ENCODE results near the gene PRKG1. TPM values are rescaled to one million over a fixed set of nuclear protein-coding genes. Genes with fewer than 3 reads are reported as not detected.

PRKG1 gene
- total and polyA plus RNA-seq, 2 experiments from 2014 or later = 10.7 to 21.8 TPM

- Histone ChIP-seq H3K4me1 (ENCODE audit: insufficient read depth) (no peaks in the 10 kb centered on the region), H3K9ac (no peak overlapping the region), H3K9me3 (ENCODE audit: low read depth) (no peaks in the 10 kb centered on the region), H4K20me1 (ENCODE audit: insufficient read depth) (no peaks in the 10 kb centered on the region), H3K79me2 (ENCODE audit: insufficient read depth) (no peaks in the 10 kb centered on the region), H3F3A (ENCODE audit: insufficient read depth) (0 out of 2 replicates have a peak, but pooled peaks cover 7% of the 10 kb centered on the region), H3K27ac (no peak overlapping the region), H3K27me3 (replicated peaks; ENCODE audit: insufficient read depth) (no peaks in the 10 kb centered on the region), H3K36me3 (ENCODE audit: low read depth) (no peaks in the 10 kb centered on the region), H2AFZ (no peak overlapping the region), H3K9me2 (ENCODE audit: insufficient read depth) (no peaks in the 10 kb centered on the region), H3K4me2 (ENCODE audit: unreplicated experiment) (no peak overlapping the region), H3K4me3 (no peak overlapping the region)
- no peak for DNase-seq
- TF ChIP-seq EZH2phosphoT487 (IDR thresholded peaks at IDR 0.05; ENCODE audit: insufficient read depth, low read depth) (no peak), EZH2 (IDR thresholded peaks at IDR 0.05; ENCODE audit: insufficient read depth, poor library complexity, severe bottlenecking) (no peak)
- WGBS, 2 experiments (ENCODE audit: low coverage in 1 of 2, low lambda C conversion rate in 2 of 2, missing lambda C conversion rate in 2 of 2) = 78 to 81% methylated on average over 10 of the region's 10 CpGs
- in situ Hi-C loops (cut with MboI) = no loop called here
Measured at GRCh38 chr10:51405580-51406351, 331.5 kb downstream of the PRKG1 start.

GRCh38 chr10:51406581-51406980, 332.3 kb downstream of the PRKG1 start:
- DNase-seq = no peak
- Histone ChIP-seq H3K9ac (no peak overlapping the region), H3K4me3 (no peak overlapping the region), H3K79me2 (ENCODE audit: insufficient read depth) (no peaks in the 10 kb centered on the region; the same call in 1 of the 2 replicates), H2AFZ (no peak overlapping the region), H4K20me1 (ENCODE audit: insufficient read depth) (no peaks in the 10 kb centered on the region), H3K36me3 (ENCODE audit: low read depth) (no peaks in the 10 kb centered on the region), H3F3A (ENCODE audit: insufficient read depth) (0 out of 2 replicates have a peak, but pooled peaks cover 7% of the 10 kb centered on the region), H3K4me1 (ENCODE audit: insufficient read depth) (no peaks in the 10 kb centered on the region), H3K9me2 (ENCODE audit: insufficient read depth) (no peaks in the 10 kb centered on the region), H3K27me3 (replicated peaks; ENCODE audit: insufficient read depth) (no peaks in the 10 kb centered on the region), H3K27ac (no peak overlapping the region), H3K9me3 (ENCODE audit: low read depth) (no peaks in the 10 kb centered on the region), H3K4me2 (ENCODE audit: unreplicated experiment) (no peak overlapping the region)
- TF ChIP-seq EZH2phosphoT487 (IDR thresholded peaks at IDR 0.05; ENCODE audit: insufficient read depth, low read depth) (no peak), EZH2 (IDR thresholded peaks at IDR 0.05; ENCODE audit: insufficient read depth, poor library complexity, severe bottlenecking) (no peak)
- WGBS, 2 experiments (ENCODE audit: low coverage in 1 of 2, low lambda C conversion rate in 2 of 2, missing lambda C conversion rate in 2 of 2) = 97 to 98% methylated on average over 6 of the region's 6 CpGs
- in situ Hi-C loops (cut with MboI) = no loop called here

- no peak overlapping the region for H3K9ac ChIP-seq
- H3K4me1 ChIP-seq (ENCODE audit: insufficient read depth) = no peaks in the 10 kb centered on the region
- no peak overlapping the region for H2AFZ ChIP-seq
- H3K9me2 ChIP-seq (ENCODE audit: insufficient read depth) = no peaks in the 10 kb centered on the region
- H3K9me3 ChIP-seq (ENCODE audit: low read depth) = no peaks in the 10 kb centered on the region
- no peaks in the 10 kb centered on the region for H3K27me3 ChIP-seq (replicated peaks; ENCODE audit: insufficient read depth)
- H4K20me1 ChIP-seq (ENCODE audit: insufficient read depth) = no peaks in the 10 kb centered on the region
- H3K27ac ChIP-seq = no peak overlapping the region
- WGBS, 2 experiments (ENCODE audit: low coverage in 1 of 2, low lambda C conversion rate in 2 of 2, missing lambda C conversion rate in 2 of 2) = 91 to 92% methylated on average over 4 of the region's 4 CpGs
- H3K4me2 ChIP-seq (ENCODE audit: unreplicated experiment) = no peak overlapping the region
- DNase-seq = no peak
- no peaks in the 10 kb centered on the region for H3K36me3 ChIP-seq (ENCODE audit: low read depth)
- in situ Hi-C loops (cut with MboI) = no loop called here
- TF ChIP-seq EZH2phosphoT487 (IDR thresholded peaks at IDR 0.05; ENCODE audit: insufficient read depth, low read depth) = no peak
- TF ChIP-seq EZH2 (IDR thresholded peaks at IDR 0.05; ENCODE audit: insufficient read depth, poor library complexity, severe bottlenecking) = no peak
- no peaks in the 10 kb centered on the region for H3F3A ChIP-seq (ENCODE audit: insufficient read depth)
- peaks cover 8% of the 10 kb centered on the region; the same call in 1 of the 2 replicates for H3K79me2 ChIP-seq (ENCODE audit: insufficient read depth)
- H3K4me3 ChIP-seq = no peak overlapping the region
Measured at GRCh38 chr10:51416494-51416893, 342.2 kb downstream of the PRKG1 start.

GRCh38 chr10:51419196-51420093, 345.2 kb downstream of the PRKG1 start:
- 76 to 83% methylated on average over 3 of the region's 3 CpGs for WGBS, 2 experiments (ENCODE audit: low coverage in 1 of 2, low lambda C conversion rate in 2 of 2, missing lambda C conversion rate in 2 of 2)
- Histone ChIP-seq H3K9me3 (ENCODE audit: low read depth) (no peaks in the 10 kb centered on the region), H3K4me3 (no peak overlapping the region), H2AFZ (no peak overlapping the region), H3K27me3 (replicated peaks; ENCODE audit: insufficient read depth) (no peaks in the 10 kb centered on the region), H3F3A (ENCODE audit: insufficient read depth) (peaks cover 7% of the 10 kb centered on the region; the same call in 1 of the 2 replicates), H3K27ac (no peak overlapping the region), H4K20me1 (ENCODE audit: insufficient read depth) (no peaks in the 10 kb centered on the region), H3K9ac (no peak overlapping the region), H3K79me2 (ENCODE audit: insufficient read depth) (no peaks in the 10 kb centered on the region), H3K9me2 (ENCODE audit: insufficient read depth) (no peaks in the 10 kb centered on the region), H3K36me3 (ENCODE audit: low read depth) (no peaks in the 10 kb centered on the region), H3K4me1 (ENCODE audit: insufficient read depth) (peaks cover 10% of the 10 kb centered on the region), H3K4me2 (ENCODE audit: unreplicated experiment) (no peak overlapping the region)
- no peak for TF ChIP-seq EZH2phosphoT487 (IDR thresholded peaks at IDR 0.05; ENCODE audit: insufficient read depth, low read depth)
- no peak for TF ChIP-seq EZH2 (IDR thresholded peaks at IDR 0.05; ENCODE audit: insufficient read depth, poor library complexity, severe bottlenecking)
- in situ Hi-C loops (cut with MboI) = no loop called here
- no peak for DNase-seq

All from GM23248 (cell line).